Esophagus squamous epithelium (tissue), 5 donors: ENCODE results near the gene RNLS. TPM values are rescaled to one million over a fixed set of nuclear protein-coding genes. Genes with fewer than 3 reads are reported as not detected.
A peak's percentile ranks its signal among the peaks of the same experiment; 100 is the strongest.
"Not testable (repeated sequence)": the region's sequence is repeated elsewhere in the genome, so short reads cannot be mapped to it uniquely, and the experiment has no call there.

Source experiments
- DNase-seq: peaks from one replicate; lab custom pipeline; 2025; lab: John Stamatoyannopoulos, UW
- H3K27ac ChIP-seq, 4 donors: fragments of 200-600 bp; sonication (generic); one replicate each; pipeline ENCODE4 v1.5.1; 2016 to 2019; ENCODE audit warnings: mild to moderate bottlenecking in 1 of 4
- H3K27me3 ChIP-seq, 4 donors: fragments of 200-600 bp; sonication (generic); 1 replicate in 3 of 4; 2 replicates in 1 of 4; pipeline versions ENCODE4 v1.5.1 to v1.6.0; 2017 to 2021; ENCODE audit warnings: antibody characterized with exemption in 1 of 4
- H3K36me3 ChIP-seq, 3 donors: fragments of 200-600 bp; sonication (generic); one replicate each; pipeline ENCODE4 v1.5.1; 2016 to 2019
- H3K4me1 ChIP-seq, 3 donors: fragments of 200-600 bp; sonication (generic); one replicate each; pipeline ENCODE4 v1.5.1; 2017 to 2019
- H3K4me3 ChIP-seq, 4 donors: fragments of 200-600 bp; sonication (generic); 1 replicate in 3 of 4; 2 replicates in 1 of 4; pipeline ENCODE4 v1.5.1; 2016 to 2019; ENCODE audit warnings: mild to moderate bottlenecking in 2 of 4, moderate library complexity in 1 of 4
- H3K9me3 ChIP-seq, 3 donors: fragments of 200-600 bp; sonication (generic); one replicate each; pipeline ENCODE4 v1.5.1; 2016 to 2019
- POLR2A ChIP-seq, 4 donors: fragments of 450-650 bp; IDR thresholded peaks; one replicate each; pipeline ENCODE4 v1.6.1; 2017; ENCODE audit warnings: antibody characterized with exemption in 4 of 4, mild to moderate bottlenecking in 4 of 4, moderate library complexity in 3 of 4
- WGBS, 2 donors: methylation state at CpG; one replicate each; pipeline ENCODE4 v1.1.5; 2018; 5-methylcytosine and 5-hydroxymethylcytosine counted together
- intact Hi-C: fragments of 100-400 bp; cut with DNase I; formaldehyde crosslinking; loops from one replicate; pipeline ENCODE4 v1.15.0; 2022
- total RNA-seq, 4 donors: library from RNA; depleted of rRNA; stranded (reverse); fragments of >200 nt; gene quantifications; one replicate each; pipeline ENCODE4 v1.1.0, GENCODE V29; 2016
- TF ChIP-seq, protein P1 (sequence below), 6 experiments: fragments of 450-650 bp in 4 of 6; fragments of 200-600 bp in 2 of 6; sonication (generic) in 2 of 6; IDR thresholded peaks; one replicate each; pipeline ENCODE4 v1.5.1; 2016 to 2019; ENCODE audit warnings: antibody characterized with exemption in 6 of 6, mild to moderate bottlenecking in 4 of 6, moderate library complexity in 4 of 6
- donor health status: DM: yes; HTN: yes; CAD: no.

The RNLS gene
- total RNA-seq, 4 donors from 2014 or later = 7.9 to 13.5 (median 10.5) TPM

DNA sequence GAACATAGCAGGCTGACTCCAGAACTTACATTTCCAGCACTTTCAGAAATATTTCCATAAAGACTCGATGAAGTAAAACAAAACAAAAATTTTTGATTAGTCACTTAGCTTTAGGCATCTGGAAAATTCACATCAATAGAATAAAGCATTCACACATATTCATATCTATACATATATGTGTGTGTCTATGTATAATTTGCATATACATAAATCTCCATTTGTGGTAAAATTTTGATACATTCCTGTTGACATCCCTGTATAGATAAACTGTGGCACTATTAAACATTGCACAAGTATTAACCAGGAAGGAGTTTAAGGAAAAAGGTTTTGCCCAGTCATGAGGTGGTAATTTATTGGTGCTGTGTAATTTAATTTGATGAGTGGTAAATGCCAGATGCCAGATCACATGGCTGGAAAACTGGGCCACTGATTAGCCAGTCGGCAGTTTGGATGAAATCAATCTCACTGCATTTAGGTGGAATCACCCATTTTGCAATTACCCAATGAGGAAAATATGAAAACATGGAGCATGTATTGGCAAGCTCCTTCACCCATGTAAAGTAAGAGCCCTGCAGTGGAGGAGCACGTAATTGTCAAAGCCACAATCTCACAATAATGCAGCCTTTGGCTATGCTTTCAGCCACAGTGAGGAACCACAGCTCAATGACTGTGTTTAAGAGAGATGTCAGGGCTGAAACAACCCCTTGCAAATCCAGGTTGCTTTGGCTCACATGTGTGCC is 294.6 kb downstream of the RNLS start:
- intact Hi-C loops = no loop called here
- no peak for DNase-seq
- H3K36me3 ChIP-seq = no peaks in the 10 kb centered on the region
- no peaks in the 10 kb centered on the region for H3K9me3 ChIP-seq
- no peaks in the 10 kb centered on the region for H3K27me3 ChIP-seq
- TF ChIP-seq POLR2A (IDR thresholded peaks at IDR 0.05) = no peak
- TF ChIP-seq, protein P1, sequence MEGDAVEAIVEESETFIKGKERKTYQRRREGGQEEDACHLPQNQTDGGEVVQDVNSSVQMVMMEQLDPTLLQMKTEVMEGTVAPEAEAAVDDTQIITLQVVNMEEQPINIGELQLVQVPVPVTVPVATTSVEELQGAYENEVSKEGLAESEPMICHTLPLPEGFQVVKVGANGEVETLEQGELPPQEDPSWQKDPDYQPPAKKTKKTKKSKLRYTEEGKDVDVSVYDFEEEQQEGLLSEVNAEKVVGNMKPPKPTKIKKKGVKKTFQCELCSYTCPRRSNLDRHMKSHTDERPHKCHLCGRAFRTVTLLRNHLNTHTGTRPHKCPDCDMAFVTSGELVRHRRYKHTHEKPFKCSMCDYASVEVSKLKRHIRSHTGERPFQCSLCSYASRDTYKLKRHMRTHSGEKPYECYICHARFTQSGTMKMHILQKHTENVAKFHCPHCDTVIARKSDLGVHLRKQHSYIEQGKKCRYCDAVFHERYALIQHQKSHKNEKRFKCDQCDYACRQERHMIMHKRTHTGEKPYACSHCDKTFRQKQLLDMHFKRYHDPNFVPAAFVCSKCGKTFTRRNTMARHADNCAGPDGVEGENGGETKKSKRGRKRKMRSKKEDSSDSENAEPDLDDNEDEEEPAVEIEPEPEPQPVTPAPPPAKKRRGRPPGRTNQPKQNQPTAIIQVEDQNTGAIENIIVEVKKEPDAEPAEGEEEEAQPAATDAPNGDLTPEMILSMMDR (IDR thresholded peaks at IDR 0.05) = no peak
- no peak overlapping the region for H3K4me3 ChIP-seq
- WGBS, 2 donors = 70 to 74% methylated on average over 3 of the region's 3 CpGs
- no peak overlapping the region for H3K27ac ChIP-seq
- no peaks in the 10 kb centered on the region for H3K4me1 ChIP-seq

DNA sequence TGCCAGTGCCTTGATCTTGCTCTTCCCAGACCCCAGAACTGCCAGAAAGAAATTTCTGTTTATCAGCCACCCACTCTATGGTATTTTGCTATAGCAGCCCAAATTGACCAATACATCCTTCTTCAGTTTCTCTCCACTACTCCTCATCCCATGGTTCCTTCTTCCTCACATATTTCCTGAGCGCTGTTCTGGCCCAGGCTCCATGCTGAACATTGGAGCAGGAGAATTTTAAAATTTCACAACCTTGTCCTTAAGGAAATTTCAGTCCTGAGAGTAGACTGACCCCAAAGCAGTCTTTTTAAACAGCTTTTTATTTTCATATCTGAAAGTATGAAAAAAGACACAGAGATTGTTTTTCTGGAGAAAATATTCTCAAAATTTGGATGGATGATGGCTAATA is 297.1 kb downstream of the RNLS start:
- H3K27me3 ChIP-seq = no peaks in the 10 kb centered on the region
- no peaks in the 10 kb centered on the region for H3K9me3 ChIP-seq
- H3K36me3 ChIP-seq = no peaks in the 10 kb centered on the region
- peaks cover 0 to 19% (median 13%) of the 10 kb centered on the region in 3 donors for H3K4me1 ChIP-seq
- no peak for TF ChIP-seq POLR2A (IDR thresholded peaks at IDR 0.05)
- TF ChIP-seq, protein P1 (IDR thresholded peaks at IDR 0.05) = no peak
- WGBS, 2 donors = 100% methylated on average over 1 of the region's 1 CpG
- H3K27ac ChIP-seq = no peak overlapping the region
- intact Hi-C loops = no loop called here
- H3K4me3 ChIP-seq = no peak overlapping the region
- no peak for DNase-seq

DNA sequence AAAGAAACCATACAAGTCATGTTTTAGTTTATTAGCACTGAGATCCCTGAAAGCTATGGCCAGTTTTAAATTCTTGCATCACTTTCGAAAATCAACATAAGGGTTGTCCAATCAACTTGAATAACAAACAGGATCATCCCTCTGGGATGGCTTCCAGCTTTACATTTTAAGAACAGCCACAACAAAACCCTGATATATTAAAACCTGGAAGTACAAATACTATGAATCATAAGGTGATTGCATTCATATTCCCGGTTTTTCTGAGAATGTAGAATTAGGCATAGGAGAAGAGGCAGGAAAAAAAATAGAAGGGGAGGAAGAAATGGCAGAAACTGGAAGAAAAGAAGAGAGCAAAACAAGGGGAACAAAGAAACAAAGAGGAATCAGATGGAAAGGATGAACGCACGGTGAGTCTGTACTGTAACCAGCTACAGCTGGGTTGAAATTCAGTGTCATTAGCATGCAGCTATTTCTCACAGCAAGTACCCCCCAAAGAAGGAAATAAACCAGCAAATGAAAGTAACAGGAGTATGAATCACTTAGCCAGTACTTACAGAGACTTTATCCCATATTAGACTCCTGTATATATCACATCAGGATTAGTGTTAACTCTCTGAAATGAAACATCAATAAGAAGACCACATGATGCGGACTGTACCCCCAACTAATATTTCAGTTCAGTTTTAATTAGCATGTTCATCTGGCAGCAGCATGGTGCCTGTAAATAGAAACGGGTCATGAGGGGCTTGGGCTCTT is 301.3 kb downstream of the RNLS start:
- Histone ChIP-seq H3K27me3 (no peaks in the 10 kb centered on the region), H3K4me1 (peaks cover 0 to 19% (median 13%) of the 10 kb centered on the region in 3 donors), H3K9me3 (no peaks in the 10 kb centered on the region), H3K36me3 (no peaks in the 10 kb centered on the region), H3K27ac (peak overlapping the region in 2 of 4 donors; percentile 31 to 39), H3K4me3 (peak overlapping the region in 1 of 4 donors; percentile 22)
- intact Hi-C loops = no loop called here
- WGBS, 2 donors = 42 to 52% methylated on average over 6 of the region's 6 CpGs
- no peak for DNase-seq
- TF ChIP-seq POLR2A (IDR thresholded peaks at IDR 0.05) = no peak
- TF ChIP-seq, protein P1 (IDR thresholded peaks at IDR 0.05) = no peak

DNA sequence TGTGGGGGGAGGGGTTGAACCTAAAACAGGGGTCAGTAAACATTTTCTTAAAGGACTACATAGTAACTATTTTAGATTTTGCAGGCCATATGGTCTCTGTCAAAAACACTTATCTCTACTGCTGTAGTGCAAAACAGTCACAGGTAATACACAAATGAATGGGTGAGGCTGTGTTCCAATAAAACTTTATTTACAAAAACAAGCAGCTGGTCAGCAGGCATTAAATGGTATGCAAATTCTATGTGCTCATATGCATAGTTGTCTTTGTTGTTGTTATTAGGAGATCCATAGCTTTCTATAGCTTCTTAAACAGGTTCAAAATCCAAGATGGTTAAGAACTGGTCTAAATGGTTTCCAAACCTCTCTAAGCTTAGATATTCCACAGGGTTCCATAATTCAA is 302.6 kb downstream of the RNLS start:
- no peak overlapping the region for H3K27ac ChIP-seq
- no peak overlapping the region for H3K4me3 ChIP-seq
- peaks cover 0 to 19% (median 13%) of the 10 kb centered on the region in 3 donors for H3K4me1 ChIP-seq
- TF ChIP-seq, protein P1 (IDR thresholded peaks at IDR 0.05) = no peak
- TF ChIP-seq POLR2A (IDR thresholded peaks at IDR 0.05) = no peak
- intact Hi-C loops = no loop called here
- H3K27me3 ChIP-seq = no peaks in the 10 kb centered on the region
- no peak for DNase-seq
- no peaks in the 10 kb centered on the region for H3K9me3 ChIP-seq
- no peaks in the 10 kb centered on the region for H3K36me3 ChIP-seq

DNA sequence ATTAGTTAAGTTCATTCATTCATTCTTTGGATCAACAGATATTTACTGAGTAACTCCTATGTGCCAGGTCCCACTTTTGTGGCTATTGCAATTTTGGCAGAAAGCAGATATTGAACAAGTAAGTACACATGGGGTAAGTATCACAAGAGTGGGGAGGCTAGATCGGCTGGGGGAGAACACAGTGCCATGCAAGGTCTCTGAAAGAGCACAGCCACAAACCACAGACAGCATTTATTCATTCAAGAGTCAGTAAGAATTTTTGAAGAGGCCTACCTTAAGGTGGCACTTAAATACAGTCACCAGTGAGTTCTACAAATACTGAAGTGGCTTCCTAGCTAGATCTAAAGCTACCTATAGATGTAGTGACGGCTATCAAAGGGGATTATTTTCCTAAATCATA is 304.2 kb downstream of the RNLS start:
- intact Hi-C loops = no loop called here
- Histone ChIP-seq H3K36me3 (no peaks in the 10 kb centered on the region), H3K4me1 (peaks cover 0 to 19% (median 13%) of the 10 kb centered on the region in 3 donors), H3K27me3 (no peaks in the 10 kb centered on the region), H3K4me3 (no peak overlapping the region), H3K27ac (no peak overlapping the region), H3K9me3 (no peaks in the 10 kb centered on the region)
- no peak for TF ChIP-seq POLR2A (IDR thresholded peaks at IDR 0.05)
- TF ChIP-seq, protein P1 (IDR thresholded peaks at IDR 0.05) = no peak
- 72 to 87% methylated on average over 2 of the region's 2 CpGs for WGBS, 2 donors
- DNase-seq = no peak

DNA sequence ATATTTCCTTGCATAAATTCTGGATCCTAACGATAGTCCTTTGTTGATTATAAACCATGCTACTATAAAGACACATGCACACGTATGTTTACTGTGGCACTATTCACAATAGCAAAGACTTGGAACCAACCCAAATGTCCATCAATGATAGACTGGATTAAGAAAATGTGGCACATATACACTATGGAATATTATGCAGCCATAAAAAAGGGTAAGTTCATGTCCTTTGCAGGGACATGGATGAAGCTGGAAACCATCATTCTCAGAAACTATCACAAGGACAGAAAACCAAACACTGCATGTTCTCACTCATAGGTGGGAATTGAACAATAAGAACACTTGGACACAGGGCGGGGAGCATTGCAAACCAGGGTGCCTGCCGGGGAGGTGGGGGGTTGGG is 306.2 kb downstream of the RNLS start:
- H3K36me3 ChIP-seq = not testable (repeated sequence)

More for the DNA sequence above, 306.2 kb downstream of the RNLS start:
- H3K27me3 ChIP-seq, intact Hi-C loops, H3K9me3 ChIP-seq, DNase-seq, H3K27ac ChIP-seq, H3K4me3 ChIP-seq: not testable (repeated sequence)
- 93 to 100% methylated on average over 4 of the region's 4 CpGs for WGBS, 2 donors
- H3K4me1 ChIP-seq = peaks cover 0 to 12% (median 10%) of the 10 kb centered on the region in 3 donors
